ENCODE measurements around the gene C17orf75.

C17orf75 gene

DNA sequence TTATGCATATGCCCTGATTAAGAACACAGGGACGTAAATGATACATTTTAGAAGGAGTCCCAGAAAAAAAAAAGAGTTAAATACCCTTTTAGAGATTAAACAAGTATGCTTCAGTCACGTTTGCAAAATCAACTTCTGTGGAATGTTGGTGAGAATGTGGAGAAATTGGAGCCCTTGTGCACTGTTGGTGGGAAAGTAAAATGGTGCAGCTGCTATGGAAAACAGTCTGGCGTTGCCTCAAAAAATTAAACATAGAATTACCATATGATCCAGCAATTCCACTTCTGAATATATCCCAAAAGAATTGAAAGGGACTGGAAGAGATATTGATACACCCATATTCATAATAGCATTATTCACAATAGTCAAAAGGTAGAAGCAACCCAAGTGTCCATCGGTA, 49.9 kb downstream of the C17orf75 start:
- H3K9me2 ChIP-seq (replicated peaks; ENCODE audit: low read depth, low read length): no peaks in the 10 kb centered on the region
- no peaks in the 10 kb centered on the region for H3K9me3 ChIP-seq (ENCODE audit: insufficient read depth, low read depth, low read length)
- H3K9ac ChIP-seq (ENCODE audit: low read depth, low read length, poor library complexity, severe bottlenecking): no peak overlapping the region
- H3K79me2 ChIP-seq (ENCODE audit: insufficient read depth, low read length): no peaks in the 10 kb centered on the region
- H3K36me3 ChIP-seq (ENCODE audit: insufficient read depth, low read length): no peaks in the 10 kb centered on the region
- TF ChIP-seq EZH2phosphoT487 (IDR thresholded peaks at IDR 0.05; ENCODE audit: borderline replicate concordance): no peak
- TF ChIP-seq, protein P1, sequence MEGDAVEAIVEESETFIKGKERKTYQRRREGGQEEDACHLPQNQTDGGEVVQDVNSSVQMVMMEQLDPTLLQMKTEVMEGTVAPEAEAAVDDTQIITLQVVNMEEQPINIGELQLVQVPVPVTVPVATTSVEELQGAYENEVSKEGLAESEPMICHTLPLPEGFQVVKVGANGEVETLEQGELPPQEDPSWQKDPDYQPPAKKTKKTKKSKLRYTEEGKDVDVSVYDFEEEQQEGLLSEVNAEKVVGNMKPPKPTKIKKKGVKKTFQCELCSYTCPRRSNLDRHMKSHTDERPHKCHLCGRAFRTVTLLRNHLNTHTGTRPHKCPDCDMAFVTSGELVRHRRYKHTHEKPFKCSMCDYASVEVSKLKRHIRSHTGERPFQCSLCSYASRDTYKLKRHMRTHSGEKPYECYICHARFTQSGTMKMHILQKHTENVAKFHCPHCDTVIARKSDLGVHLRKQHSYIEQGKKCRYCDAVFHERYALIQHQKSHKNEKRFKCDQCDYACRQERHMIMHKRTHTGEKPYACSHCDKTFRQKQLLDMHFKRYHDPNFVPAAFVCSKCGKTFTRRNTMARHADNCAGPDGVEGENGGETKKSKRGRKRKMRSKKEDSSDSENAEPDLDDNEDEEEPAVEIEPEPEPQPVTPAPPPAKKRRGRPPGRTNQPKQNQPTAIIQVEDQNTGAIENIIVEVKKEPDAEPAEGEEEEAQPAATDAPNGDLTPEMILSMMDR (conservative IDR thresholded peaks at IDR 0.05; ENCODE audit: low read length): no peak
- no peaks in the 10 kb centered on the region for H4K20me1 ChIP-seq (ENCODE audit: insufficient read depth, low read length, poor library complexity, severe bottlenecking)
- H3K27me3 ChIP-seq (ENCODE audit: insufficient read depth, low read length, poor library complexity, severe bottlenecking): no peaks in the 10 kb centered on the region
- no peak overlapping the region for H2AFZ ChIP-seq (ENCODE audit: low read length)
- no peak overlapping the region for H3K4me3 ChIP-seq (ENCODE audit: low read length, poor library complexity, severe bottlenecking)
- H3K4me1 ChIP-seq (ENCODE audit: insufficient read depth, low read length, poor library complexity, severe bottlenecking): no peaks in the 10 kb centered on the region
- H3K4me2 ChIP-seq (ENCODE audit: low read depth, low read length, poor library complexity, severe bottlenecking): no peak overlapping the region
- no peaks in the 10 kb centered on the region for H3F3A ChIP-seq (ENCODE audit: low read depth)

DNA sequence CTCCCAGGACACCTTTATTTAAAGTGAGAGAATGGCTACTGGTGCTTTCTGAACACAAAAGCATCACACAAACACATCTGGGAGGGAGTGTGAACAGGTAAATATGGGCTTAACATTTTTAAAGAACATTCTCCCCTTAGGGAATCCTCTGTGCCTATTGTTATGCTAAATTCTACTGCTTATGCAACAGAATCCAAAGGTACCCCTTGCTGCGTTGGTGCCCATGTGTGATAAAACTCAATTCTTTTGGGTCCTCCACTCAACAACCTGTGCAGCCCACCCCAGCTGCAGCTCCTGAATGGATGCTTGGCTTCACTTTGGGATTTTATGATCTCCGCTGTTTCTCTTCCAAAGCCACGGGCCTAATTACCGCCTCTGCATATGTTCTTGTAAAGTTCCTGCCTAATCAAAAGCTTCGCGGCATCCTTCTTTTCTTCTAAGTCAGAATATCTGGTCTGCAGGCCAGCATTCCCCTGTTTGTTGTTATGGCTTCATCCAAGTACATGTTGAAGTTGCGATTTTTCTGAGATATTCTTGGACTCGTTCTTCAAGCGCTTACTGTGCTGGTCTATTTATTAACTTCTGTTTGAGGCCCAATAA, 52.4 kb downstream of the C17orf75 start:
- H3K9me3 ChIP-seq (ENCODE audit: insufficient read depth, low read depth, low read length): no peaks in the 10 kb centered on the region
- H3K4me3 ChIP-seq (ENCODE audit: low read length, poor library complexity, severe bottlenecking): no peak overlapping the region
- H3K9me2 ChIP-seq (replicated peaks; ENCODE audit: low read depth, low read length): no peaks in the 10 kb centered on the region
- no peaks in the 10 kb centered on the region for H3K36me3 ChIP-seq (ENCODE audit: insufficient read depth, low read length)
- H3K9ac ChIP-seq (ENCODE audit: low read depth, low read length, poor library complexity, severe bottlenecking): no peak overlapping the region
- H3K27me3 ChIP-seq (ENCODE audit: insufficient read depth, low read length, poor library complexity, severe bottlenecking): no peaks in the 10 kb centered on the region
- TF ChIP-seq, protein P1 (conservative IDR thresholded peaks at IDR 0.05; ENCODE audit: low read length): no peak
- H3K79me2 ChIP-seq (ENCODE audit: insufficient read depth, low read length): no peaks in the 10 kb centered on the region
- no peaks in the 10 kb centered on the region for H4K20me1 ChIP-seq (ENCODE audit: insufficient read depth, low read length, poor library complexity, severe bottlenecking)
- no peaks in the 10 kb centered on the region for H3F3A ChIP-seq (ENCODE audit: low read depth)
- H3K4me1 ChIP-seq (ENCODE audit: insufficient read depth, low read length, poor library complexity, severe bottlenecking): no peaks in the 10 kb centered on the region
- no peak overlapping the region for H2AFZ ChIP-seq (ENCODE audit: low read length)
- H3K4me2 ChIP-seq (ENCODE audit: low read depth, low read length, poor library complexity, severe bottlenecking): no peak overlapping the region

DNA sequence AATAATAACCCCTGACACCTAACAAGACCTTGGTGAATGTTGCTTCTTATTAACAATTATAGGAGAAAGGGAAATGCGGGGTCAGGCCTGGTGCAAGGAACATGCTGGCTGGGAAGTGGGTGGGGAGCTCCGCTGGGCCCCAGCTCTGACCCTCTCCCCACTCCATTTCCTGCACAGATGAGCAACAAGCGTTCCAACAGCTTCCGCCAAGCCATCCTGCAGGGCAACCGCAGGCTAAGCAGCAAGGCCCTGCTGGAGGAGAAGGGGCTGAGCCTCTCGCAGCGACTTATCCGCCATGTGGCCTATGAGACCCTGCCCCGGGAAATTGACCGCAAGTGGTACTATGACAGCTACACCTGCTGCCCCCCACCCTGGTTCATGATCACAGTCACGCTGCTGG, 53.4 kb downstream of the C17orf75 start:
- Histone ChIP-seq H3K27me3 (ENCODE audit: insufficient read depth, low read length, poor library complexity, severe bottlenecking) (no peaks in the 10 kb centered on the region), H3F3A (ENCODE audit: low read depth) (no peaks in the 10 kb centered on the region), H3K4me1 (ENCODE audit: insufficient read depth, low read length, poor library complexity, severe bottlenecking) (no peaks in the 10 kb centered on the region), H3K9ac (ENCODE audit: low read depth, low read length, poor library complexity, severe bottlenecking) (no peak overlapping the region), H3K4me2 (ENCODE audit: low read depth, low read length, poor library complexity, severe bottlenecking) (no peak overlapping the region), H3K36me3 (ENCODE audit: insufficient read depth, low read length) (no peaks in the 10 kb centered on the region), H3K79me2 (ENCODE audit: insufficient read depth, low read length) (no peaks in the 10 kb centered on the region), H4K20me1 (ENCODE audit: insufficient read depth, low read length, poor library complexity, severe bottlenecking) (no peaks in the 10 kb centered on the region), H3K9me3 (ENCODE audit: insufficient read depth, low read depth, low read length) (no peaks in the 10 kb centered on the region), H2AFZ (ENCODE audit: low read length) (no peak overlapping the region), H3K9me2 (replicated peaks; ENCODE audit: low read depth, low read length) (no peaks in the 10 kb centered on the region), H3K4me3 (ENCODE audit: low read length, poor library complexity, severe bottlenecking) (no peak overlapping the region)
- TF ChIP-seq EZH2phosphoT487 (IDR thresholded peaks at IDR 0.05; ENCODE audit: borderline replicate concordance): no peak
- TF ChIP-seq, protein P1 (conservative IDR thresholded peaks at IDR 0.05; ENCODE audit: low read length): no peak

Data from Loucy (cell line).